Measurements from ENCODE around the gene TSPOAP1.

TSPOAP1 gene

DNA sequence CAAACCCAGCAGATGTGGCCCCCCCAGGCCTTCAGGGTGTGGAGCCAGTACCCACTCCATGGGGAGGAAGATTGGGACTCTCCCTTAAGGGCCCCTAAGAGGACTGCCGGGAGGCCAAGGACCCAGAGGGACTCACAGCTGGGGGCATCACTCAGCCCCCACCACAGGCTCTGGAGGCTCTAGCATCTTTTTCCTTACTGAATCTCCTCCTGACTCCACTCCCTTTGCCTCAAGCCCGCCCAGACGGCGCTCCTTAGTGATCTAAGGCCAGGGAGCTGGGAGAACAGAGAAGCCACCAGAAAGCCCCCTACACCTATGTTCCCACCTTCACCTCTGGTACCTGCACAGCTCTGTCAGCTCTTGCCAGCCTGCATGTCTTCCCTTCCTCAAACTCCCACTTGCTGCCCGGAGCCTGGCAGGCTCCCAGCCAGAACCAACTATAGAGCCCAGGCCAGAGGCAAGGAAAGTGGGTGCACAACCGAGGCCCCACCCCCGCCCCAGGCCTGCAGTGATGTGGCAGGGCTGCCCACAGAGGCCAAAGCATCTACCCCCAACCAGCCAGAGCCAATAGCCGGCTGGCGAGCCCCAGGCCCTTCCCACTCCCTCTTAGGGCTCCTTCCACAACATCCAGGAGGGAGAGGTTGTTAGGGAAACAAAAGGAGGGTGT is 25.5 kb downstream of the TSPOAP1 start:
- DNase-seq (ENCODE audit: low read depth in 2 of 2), result no peak

DNA sequence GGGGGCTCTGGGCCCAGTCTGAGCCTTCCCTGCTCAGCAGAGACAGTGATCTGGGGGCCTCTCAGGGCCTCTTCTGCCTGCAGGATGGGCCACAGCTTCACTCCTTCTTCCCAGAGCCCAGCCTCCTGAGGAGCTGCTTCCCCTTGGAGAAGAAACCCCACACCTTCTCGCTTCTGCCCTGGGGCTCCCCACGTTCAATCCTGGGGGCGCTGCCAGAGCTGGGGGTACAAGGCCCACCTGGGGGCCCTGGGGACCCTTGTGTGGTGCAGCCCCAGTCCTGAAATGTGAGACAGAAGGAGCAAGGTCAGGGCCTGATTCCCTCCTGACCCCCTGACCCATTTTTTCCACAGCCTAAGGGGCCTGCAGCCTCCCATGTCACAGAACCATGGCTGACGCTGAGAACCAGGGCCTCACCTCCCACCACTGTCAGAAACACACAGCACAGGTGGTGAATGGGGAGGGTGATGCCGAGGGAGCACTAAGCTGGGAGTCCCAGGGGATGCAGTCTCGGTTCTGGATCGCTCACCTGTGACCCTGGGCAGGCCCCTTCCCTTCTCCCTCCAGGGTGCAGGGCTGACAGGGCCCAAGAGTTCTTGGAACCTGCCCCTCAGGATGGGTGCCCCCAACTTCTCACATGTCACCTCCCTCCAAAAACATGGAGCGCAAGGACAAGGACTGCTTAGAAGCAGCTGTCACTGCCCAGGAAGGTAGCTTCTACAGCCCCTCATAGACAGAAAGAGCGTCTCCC is 26.2 kb downstream of the TSPOAP1 start:
- no peak for DNase-seq (ENCODE audit: low read depth in 2 of 2)

DNA sequence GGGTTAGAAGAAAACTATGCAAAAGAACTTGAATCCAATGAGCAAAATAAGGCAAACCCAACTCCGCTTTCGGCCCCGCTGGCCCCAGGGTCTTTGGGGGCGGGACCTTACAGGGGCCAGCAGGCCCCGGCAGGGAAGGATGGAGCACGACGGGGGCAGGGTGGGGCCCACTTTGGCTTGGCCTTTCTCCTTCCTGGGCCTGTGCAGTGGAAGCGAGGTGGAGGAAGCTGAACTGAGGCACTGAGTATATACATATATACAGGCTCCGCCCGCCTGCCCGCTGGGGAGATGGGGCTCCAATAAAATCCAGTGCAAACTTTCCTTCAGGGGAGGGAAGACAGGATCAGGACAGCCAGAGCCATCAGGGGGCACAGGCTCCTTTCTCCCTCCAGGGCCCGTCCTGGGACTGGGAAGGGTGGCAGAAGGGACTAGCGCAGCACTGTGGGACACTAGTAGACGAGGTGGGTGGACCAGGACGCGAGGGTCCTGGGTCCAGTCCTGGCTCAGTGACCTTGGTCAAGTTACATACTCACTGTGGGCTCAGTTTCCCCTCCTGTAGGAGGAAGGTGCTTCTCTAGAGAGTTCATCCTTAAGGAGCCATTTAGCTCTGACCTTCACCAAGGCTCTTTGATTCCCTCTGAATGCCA is 27.0 kb downstream of the TSPOAP1 start:
- DNase-seq (ENCODE audit: low read depth in 2 of 2), result no peak

DNA sequence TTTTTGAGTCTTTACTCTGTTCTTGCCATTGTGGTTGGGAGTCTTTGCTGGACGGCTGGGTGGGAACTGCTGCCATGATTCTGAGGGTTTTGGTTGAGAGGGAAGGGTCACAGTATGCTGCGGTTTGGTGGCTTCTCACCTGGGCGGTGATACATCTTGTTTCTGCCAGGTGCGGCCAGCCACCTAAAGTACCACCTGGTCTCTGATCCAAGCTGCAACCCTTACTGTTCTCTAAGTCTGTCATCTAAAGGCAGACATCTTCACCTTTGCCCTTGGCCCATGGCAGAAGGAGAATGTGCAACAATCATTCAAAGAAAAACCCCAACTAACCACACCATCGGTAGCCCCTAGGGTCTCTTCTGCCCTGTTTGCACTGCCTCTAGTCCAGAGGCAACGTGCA is 28.3 kb downstream of the TSPOAP1 start:
- DNase-seq (ENCODE audit: low read depth in 2 of 2), result no peak

DNA sequence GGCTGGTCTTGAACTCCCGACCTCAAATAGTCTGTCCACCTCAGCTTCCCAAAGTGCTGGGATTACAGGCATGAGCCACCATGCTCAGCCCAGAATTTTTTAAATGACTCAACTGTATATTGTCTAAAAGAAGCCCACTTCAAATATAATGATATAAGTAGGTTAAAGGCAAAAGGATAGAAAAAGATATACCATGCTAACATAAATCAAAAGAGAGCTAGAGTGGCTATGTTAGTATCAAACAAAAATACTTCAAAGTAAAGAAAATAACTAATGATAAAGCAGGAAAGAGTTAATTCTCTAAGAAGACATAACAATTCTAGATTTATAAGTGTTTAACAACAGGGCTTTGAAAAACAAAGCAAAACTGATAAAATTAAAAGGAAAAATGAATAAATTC is 34.6 kb downstream of the TSPOAP1 start:
- DNase-seq (ENCODE audit: low read depth in 2 of 2), result no peak

DNA sequence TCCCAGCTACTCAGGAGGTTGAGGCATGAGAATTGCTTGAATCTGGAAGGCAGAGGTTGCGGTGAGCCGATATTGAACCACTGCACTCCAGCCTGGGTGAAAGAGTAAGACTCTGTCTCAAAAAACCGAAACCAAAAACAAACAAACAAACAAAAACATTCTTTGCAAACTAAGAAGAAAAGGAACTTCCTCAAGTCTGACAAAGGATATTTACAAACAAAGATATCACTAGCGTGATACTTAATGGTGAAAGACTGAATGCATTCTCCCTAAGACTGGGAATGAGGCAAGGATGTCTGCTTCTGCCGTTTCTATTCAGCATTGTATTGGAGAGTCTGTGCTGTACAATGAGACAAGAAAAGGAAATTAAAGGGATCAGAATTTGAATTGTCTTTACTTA is 37.3 kb downstream of the TSPOAP1 start:
- no peak for DNase-seq (ENCODE audit: low read depth in 2 of 2)

DNA sequence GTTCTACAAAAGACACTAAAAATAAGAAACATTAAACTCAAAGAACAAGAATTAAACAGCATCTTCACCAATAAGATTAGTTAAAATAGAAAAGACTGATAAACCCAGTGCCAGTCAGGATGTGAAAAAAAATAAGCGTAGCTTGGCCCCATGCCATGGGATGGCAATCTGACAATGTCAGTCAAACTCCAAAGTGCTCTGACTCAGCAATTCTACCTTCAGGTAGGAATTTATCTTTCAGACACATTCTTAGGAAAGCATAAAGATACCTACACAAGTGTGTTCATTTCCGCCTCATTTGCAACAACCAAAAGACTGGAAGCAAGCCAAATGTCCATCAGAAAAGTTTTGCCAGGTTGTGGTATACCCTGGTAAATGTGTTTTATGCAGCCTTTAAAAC is 38.7 kb downstream of the TSPOAP1 start:
- DNase-seq (ENCODE audit: low read depth in 2 of 2), result no peak

DNA sequence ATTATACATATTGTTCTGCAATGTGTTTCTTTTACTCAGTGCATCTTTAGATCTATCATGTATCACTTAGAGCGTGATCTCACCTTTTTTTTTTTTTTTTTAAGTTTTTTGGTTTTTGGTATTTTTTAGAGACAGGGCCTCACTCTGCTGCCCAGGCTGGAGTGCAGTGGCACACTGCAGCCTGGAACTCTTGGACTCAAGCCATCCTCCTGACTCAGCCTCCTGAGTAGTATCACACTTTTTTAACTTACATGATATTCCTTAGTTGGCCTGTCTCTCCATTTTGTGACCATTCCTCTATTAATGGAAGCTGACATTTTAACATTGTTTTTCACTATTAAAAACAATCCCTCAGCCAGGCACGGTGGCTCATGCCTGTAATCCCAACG is 43.2 kb downstream of the TSPOAP1 start:
- no peak for DNase-seq (ENCODE audit: low read depth in 2 of 2)

DNA sequence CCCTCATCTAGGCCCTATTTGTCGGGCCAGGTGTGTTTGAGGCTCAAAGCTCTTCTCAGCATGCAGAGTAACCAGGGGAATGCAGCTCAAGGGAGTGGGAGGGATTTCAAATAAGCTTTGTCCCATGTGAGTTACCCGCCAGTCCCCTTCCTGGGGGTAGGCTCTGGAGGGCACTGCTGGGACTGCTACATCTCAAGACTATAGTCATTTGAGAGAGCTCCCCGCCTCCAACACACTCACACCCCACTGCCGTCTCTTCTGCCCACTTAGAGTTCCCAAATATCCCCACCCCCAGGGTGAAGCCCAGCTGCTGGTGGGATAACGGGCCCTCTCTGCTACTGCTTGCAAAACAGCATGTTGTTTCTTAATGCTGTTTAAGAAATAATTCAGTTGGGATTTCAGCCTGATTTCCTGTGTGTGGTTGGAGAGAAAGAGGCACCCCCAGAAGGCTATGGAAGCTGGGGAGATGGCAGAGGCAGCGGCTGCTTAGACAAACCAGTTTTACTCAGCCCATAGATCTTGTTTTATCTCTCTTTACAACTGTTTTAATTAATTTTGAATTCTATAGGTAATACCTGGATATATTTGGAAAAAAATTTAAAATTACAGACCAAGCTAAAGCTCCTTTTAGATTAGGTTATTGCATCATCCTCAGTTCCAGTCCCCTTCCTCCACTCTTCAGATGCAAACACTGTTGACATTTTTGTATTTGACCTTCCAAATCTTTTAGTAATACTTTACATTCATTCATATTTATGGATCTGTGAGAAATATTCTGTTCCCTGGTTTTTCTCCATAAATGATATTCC is 43.8 kb downstream of the TSPOAP1 start:
- no peak for DNase-seq (ENCODE audit: low read depth in 2 of 2)

DNA sequence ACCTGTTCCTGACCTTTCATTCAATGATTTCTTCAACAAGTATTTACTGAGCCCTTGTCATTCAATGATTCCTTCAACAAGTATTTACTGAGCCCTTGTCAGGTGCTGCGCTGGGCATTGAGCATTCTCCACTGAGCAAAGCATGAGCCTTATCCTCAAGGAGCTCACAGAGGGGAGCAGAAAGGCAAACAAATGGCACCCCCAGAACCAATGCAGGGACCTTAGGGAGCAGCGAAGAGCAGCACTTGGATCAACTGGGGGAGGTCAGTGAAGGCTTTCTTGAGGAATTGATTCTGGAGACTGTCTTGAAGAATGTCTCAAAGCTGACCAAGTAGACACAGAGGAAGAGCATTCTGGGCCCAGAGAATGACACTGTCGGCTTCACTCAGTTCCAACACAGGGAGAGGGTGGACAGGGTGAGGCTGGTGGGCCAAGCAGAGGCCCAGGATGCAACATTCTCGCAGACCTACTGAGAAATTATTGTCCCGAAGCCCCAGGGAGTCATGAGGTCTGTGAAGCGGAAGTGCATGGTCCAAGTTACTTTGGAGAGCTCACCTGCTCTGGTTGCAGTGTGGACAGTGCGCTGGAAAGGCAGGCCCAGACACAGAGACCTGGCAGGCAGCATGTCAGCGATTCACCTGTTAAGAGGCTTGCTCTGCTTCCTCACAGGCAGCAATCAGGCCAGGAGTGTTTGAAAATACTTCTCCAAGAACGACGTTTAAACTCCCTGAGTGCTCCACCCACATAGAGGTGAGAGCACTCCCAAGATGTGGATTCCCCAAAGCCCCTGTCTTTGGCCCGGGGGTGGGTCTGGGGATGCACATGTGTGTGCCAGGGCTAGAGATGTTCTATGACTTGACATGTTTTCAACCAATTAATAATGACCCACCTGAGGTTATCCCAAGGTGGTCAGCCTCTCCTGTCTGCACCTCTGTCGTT is 44.7 kb downstream of the TSPOAP1 start:
- DNase-seq (ENCODE audit: low read depth in 2 of 2), result no peak

DNA sequence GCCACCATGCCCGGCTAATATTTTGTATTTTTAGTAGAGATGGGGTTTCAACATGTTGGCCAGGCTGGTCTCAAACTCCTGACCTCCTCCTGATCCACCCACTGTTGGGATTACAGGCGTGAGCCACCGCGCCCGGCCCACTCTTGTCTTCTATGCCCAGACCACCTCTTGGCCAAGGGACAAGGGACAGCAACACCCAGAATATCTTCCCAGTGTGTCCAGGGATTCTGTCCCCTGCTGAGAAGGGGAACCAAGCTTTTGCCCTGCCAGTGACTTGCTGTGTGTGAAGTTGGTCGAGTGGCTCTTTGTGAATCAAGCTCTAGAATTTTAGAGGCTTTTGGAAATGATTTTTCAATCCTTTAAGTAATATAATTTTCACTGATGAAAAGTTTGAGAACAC is 46.2 kb downstream of the TSPOAP1 start:
- DNase-seq (ENCODE audit: low read depth in 2 of 2), result no peak

DNA sequence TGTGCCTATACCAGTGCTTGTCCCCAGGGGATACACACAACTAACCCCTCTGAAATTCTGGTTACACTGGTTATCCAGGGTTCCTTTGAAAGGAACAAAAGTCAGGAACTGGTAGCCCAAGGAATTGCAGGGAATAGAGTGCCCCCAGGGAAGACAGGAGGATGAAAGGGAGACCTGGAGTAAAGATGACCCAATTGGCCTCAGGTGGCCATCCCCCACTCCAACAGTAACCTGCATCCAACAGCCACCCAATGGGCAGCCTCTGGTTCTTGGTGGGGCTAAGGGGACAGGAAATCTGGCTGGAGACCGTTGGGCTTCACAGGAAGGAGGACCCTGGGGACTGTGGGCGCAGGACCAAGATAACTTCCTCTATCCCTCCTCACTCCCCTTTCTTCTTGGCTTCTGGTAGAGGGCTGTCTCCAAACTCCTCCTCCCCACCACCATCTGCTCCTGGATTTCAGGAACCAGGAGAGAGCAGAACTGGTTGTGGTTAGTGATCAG is 47.0 kb downstream of the TSPOAP1 start:
- no peak for DNase-seq (ENCODE audit: low read depth in 2 of 2)

DNA sequence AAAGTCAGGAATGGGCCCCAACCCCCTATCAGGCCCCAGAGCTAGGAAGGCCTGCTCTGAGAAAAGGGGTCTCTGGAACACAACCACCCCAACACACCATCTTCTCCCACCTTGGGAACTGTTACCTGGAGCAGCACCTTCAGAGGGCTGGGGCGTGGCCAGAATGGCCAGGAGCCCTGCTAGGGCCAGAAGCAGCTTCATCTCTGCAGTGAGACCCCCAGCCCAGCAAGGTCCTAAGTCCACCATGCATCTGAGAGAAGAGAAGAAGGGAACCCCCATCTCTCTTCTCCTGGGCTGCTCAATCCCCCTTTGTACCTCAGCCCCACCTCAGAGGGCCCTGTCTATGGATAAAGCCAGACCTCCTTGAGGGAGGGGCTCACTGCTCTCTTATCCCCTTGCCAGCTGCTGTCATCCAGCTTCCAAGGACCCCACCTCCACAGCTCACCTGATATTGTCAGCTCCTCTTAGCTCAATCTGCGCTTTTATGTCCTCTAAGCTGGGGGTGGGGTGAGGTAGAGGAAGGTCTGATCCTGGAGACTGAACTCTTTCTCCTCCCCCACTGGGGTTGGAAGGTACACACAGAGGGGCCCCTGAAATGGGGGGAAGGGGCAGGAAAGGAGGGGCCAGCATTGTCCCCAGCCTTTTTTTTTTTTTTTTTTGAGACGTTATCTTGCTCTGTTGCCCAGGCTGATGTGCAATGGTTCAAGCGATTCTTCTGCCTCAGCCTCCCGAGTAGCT is 47.9 kb downstream of the TSPOAP1 start, which contains the start of gene MPO:
Gene MPO, minus strand, starts transcription at position 456 of the 738 bp plus-strand sequence. Its CDS starts 177 bp downstream, at position 279.
- DNase-seq (ENCODE audit: low read depth in 2 of 2), result no peak

DNA sequence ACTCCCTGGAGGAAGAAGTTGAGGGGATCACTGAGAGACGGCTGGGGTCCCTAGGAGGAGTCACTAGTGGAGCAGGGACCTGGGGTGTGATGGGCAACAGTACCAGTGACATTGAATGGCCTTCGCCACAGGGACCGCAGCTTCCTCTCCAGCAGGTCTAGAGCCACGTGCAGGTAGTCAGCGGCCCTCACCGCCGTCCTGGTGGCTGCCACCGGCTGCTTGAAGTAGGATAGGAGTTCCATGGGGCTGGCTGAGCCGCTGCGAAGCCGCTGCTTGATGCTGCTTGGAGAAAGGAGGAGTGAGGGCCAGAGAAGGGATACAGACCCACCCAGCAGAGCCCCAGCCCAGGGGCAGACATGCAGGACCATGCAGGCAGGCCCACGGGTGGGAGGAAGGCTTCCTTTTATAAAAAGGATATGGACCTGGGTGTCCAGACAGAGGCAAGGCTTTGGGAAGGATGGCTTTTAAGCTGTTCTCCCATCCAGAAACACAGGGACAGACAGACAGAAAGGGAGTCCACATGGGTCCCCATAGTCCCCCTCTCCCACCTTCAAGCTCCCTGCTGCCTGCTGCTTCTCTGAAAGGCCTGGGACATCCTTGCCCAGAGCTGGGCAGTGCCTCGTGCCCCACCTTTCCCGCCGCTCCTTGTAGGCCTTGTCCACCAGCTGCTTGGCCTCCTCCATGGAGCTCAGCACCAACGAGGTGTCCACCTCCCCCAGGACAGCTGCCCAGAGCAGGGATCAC is 48.7 kb downstream of the TSPOAP1 start:
- DNase-seq (ENCODE audit: low read depth in 2 of 2), result no peak

DNA sequence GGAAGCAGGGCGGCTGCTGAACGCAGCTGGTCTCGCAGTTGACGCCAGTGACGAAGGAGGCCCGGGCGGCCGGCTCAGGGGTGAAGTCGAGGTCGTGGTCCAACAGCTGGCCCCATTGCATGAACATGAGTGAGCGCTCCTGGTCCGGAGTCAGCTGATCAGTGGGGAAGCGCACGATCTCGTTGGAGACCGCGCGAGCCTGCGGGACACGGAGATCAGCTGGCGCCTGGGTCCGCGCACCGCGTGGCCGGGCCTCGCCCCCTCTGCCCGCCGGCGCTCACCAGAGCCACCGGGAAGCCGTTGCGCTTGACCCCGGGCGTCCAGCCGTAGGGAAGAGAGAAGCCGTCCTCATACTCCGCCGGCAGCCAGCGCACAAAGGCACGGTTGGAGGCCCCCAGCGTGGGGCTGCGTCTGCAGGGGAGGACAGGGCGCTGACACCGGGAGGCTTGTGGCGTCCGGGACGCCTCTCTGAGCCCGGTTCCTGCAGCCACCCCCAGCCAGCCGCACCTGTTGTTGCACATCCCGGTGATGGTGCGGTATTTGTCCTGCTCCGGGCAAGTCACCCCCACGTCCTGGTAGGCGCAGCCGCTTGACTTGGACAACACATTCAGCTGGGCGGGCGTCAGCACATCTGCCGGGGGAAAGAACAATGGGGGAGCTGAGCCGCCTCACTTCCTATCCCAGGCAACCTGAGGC is 49.4 kb downstream of the TSPOAP1 start:
- DNase-seq (ENCODE audit: low read depth in 2 of 2), result no peak

DNA sequence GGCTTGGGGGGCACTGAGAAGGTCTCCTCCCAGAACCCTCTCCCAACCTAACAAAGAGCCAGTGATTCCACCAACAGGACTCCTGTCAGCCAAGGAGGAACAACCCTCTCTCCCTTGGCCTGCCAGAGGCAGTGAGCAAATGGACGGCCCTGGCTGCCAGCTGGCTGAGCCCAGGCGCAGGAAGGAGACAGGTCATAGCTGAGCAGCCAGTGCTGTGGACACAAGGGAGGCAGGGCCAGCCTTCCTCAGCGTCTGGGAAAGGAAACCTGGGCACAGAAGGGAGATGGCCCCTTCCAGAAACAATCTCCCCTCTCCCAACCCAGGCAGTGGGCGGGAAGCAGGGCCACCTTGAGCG is 50.0 kb downstream of the TSPOAP1 start:
- no peak for DNase-seq (ENCODE audit: low read depth in 2 of 2)

DNA sequence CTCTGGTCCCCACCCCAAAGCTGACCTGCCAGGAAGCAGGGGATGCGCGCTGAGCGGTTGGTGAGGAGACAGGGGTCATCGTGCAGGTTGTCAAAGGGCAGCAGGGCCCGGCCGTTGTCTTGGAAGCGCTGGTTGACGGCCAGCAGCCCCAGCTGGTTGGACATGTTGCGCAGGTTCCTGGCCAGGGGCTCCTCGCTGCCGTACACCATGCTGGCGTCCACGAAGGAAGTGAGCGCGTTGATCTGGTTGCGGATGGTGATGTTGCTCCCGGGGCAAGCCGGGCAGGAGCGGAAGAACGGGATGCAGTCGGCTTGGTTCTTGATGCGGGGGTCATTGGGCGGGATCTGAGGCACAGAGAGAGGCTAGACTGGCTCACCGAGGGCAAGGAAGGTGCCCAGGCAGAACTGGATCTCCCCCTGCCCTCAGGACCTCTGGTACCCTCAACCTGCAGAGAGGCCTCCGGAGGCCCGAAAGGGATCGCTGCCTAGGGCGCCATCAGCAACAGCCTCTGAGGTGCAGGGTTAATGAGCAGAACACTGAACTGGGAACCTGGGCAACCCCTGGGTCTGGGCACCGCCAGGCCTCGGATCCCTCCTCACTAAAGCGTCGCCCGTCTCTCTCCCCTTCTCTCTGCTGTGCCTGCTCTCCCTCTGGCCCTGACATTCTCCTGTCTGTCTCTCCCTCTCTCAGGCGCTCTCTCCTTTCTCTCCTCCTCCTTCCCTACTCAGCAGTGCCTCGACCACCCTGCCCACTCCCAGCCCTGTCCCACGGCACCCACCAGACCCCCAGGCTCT is 50.6 kb downstream of the TSPOAP1 start:
- DNase-seq (ENCODE audit: low read depth in 2 of 2), result no peak
